GM12865 (cell line): ENCODE results near the gene FOXP4.
"Not testable (repeated sequence)": the region's sequence is repeated elsewhere in the genome, so short reads cannot be mapped to it uniquely, and the experiment has no call there.

ENCODE experiments used
- DNase-seq: peaks from one replicate; pipeline ENCODE4 v3.0.0; 2010; ENCODE audit warnings: low read depth
- H3K4me3 ChIP-seq: 2 replicates; pipeline ENCODE4 v1.5.1; 2011; ENCODE audit warnings: mild to moderate bottlenecking, low read depth, low read length, control low read depth
- CTCF ChIP-seq: IDR thresholded peaks from 2 replicates; pipeline ENCODE4 v1.5.1; 2011; ENCODE audit warnings: low read length, control low read depth, low read depth, inconsistent platforms; ENCODE audit not compliant: insufficient read depth; ENCODE audit errors: missing control alignments

Gene FOXP4

GRCh38 chr6:41618598-41618997 lies 72.4 kb downstream of the FOXP4 start:
- TF ChIP-seq CTCF: no peak
- no peak overlapping the region for H3K4me3 ChIP-seq
- no peak for DNase-seq

- H3K4me3 ChIP-seq, DNase-seq: not testable (repeated sequence)
These were observed 73.0 kb downstream of the FOXP4 start for GRCh38 chr6:41619193-41619592.

- TF ChIP-seq CTCF: no peak
- no peak overlapping the region for H3K4me3 ChIP-seq
- no peak for DNase-seq
These were observed 75.2 kb downstream of the FOXP4 start for GRCh38 chr6:41621367-41621766.

- no peak overlapping the region for H3K4me3 ChIP-seq
- no peak for DNase-seq
- no peak for TF ChIP-seq CTCF
These were observed 75.6 kb downstream of the FOXP4 start for GRCh38 chr6:41621802-41622201.

- H3K4me3 ChIP-seq: no peak overlapping the region
- no peak for TF ChIP-seq CTCF
- no peak for DNase-seq
These were observed 76.2 kb downstream of the FOXP4 start for GRCh38 chr6:41622206-41622988.

- no peak overlapping the region for H3K4me3 ChIP-seq
- no peak for DNase-seq
- TF ChIP-seq CTCF: no peak
These were observed 77.1 kb downstream of the FOXP4 start for GRCh38 chr6:41623330-41623729.

GRCh38 chr6:41624621-41625380 lies 78.6 kb downstream of the FOXP4 start:
- TF ChIP-seq CTCF: no peak
- no peak overlapping the region for H3K4me3 ChIP-seq
- DNase-seq: no peak
